Cerebellar nuclear complex (tissue), 1 donor: ENCODE results near the gene DISC1.

Experiments
- DNase-seq, 2 experiments: peaks; one replicate each; lab custom pipeline; 2025; lab: John Stamatoyannopoulos, UW

The DISC1 gene

GRCh38 chr1:231695439-231696255, 69.1 kb downstream of the DISC1 start:
- DNase-seq: no peak

DNA sequence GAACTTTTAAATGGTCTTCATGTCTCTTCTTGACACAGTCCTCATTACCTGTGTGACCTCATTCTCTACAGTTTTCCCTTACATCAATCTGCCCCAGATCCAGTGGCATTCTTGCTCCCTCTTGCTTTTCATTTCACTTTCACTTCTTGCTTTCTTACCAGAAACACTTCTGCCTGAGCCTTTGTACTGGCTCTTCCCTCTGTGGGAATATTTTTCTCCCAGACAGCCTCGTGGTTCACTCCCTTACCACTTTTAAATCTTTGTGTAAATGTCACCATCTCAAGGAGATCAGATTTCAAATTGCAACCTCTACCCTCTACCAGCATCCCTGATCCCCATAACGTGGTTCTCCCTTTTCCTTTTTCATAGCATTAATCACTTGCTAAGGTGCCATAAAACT, 73.2 kb downstream of the DISC1 start:
- no peak for DNase-seq

- no peak for DNase-seq
Measured at GRCh38 chr1:231701306-231701705, 74.7 kb downstream of the DISC1 start.

DNA sequence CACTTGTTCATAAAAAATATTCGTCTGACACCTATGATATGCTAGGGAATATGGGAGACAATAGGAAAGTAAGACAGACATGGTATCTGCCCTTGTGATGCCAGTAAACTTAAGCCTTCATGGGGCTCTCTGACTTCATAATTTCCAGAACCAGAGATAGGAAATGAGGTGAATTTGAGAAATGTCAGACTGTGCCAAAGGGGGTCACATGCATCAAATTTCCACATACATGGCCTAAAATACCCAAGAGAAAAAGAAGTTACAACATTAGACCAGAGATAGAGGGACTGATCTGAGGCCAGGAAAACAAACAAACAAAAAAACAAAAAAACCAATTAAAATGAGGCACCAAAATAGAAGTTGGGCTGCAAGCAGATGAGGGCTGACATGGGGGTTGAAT, 75.7 kb downstream of the DISC1 start:
- no peak for DNase-seq

GRCh38 chr1:231702804-231703203, 76.2 kb downstream of the DISC1 start:
- DNase-seq: no peak

DNA sequence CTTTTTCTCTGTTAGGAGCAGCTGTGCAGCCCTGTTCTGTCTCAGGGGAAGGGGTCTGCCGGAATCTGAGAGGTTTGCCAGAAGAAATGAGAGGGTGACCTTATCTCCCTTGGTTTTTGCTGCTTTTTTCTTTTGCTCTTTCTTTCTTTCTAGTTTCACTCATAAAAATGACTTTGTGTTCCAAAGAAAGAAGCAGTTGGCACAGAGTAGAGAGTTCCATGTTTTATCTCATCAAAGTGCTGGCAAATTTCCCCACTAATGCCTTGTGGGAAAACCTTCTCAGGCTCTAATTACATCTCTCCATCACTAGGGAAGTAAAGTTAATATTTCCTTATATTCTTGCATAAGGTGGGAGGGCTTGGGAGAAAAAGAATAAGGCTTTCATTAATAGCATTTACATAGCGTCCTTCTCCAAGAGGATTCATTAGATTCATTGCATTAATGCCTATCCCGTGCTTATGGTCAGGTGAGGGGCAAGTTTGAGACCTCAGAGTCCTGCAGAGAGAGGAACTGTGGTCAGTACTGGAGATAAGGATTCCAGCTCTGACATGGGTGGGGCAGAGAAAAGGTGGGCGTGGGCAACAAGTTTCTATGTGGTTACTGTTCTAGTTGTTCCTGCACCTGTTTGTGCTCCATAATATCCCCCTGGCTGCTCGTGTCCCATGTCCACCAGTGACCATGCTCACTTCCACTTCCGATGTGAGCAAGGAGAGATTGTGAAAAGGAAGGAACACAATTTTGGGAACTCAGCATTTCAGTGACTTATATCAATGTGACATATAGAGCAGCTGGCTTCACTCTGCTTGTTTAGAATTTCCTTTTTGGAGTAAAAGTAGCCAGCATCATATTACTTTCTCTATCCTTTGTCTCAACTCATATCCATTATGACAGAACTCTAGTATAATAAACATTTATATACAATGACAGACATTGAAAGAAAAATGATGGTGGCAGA, 79.5 kb downstream of the DISC1 start:
- no peak for DNase-seq

GRCh38 chr1:231706934-231707333, 80.3 kb downstream of the DISC1 start:
- no peak for DNase-seq

- DNase-seq: no peak
Measured at GRCh38 chr1:231707407-231707806, 80.8 kb downstream of the DISC1 start.

- DNase-seq: no peak
Measured at GRCh38 chr1:231708394-231708793, 81.8 kb downstream of the DISC1 start.

DNA sequence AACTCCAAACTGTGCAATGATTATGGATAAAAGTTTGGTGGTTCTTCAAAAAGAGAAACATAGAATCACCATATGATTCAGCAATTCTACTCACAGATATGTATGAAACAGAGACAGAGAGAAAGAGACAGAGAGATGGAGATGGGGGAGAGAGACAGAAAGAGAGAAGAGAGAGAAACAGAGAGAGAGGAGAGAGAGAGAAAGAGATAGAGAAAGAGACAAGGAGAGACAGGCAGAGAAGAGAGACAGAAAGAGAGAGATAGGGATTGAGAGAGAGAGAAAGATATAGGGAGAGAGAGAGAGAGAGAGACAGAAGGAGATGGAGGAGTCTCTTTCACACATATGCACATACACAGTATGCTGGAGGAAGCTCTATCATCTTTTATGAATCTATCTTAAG, 87.8 kb downstream of the DISC1 start:
- DNase-seq: no peak

GRCh38 chr1:231715816-231716722, 89.5 kb downstream of the DISC1 start:
- no peak for DNase-seq

DNA sequence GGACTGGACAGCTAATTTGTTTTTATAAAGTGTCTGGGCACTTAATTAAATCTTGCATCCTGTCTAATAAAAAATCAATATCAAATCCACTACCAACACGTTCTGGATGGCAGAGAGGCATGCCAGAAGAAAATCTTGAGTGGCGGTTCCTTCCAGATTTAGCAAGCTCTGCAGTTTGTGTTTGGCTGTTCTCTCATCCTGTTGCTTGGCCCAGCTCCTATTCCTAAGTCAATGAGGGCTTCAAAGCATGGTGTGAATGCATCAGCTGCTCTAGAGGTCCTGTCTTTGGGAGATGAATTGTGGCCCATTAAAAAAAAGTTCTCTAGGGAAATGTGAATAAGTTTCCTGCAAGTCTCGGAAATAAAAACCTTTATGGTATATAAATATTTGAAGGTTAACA, 90.3 kb downstream of the DISC1 start:
- no peak for DNase-seq

GRCh38 chr1:231719485-231720183, 93.0 kb downstream of the DISC1 start:
- no peak for DNase-seq

DNA sequence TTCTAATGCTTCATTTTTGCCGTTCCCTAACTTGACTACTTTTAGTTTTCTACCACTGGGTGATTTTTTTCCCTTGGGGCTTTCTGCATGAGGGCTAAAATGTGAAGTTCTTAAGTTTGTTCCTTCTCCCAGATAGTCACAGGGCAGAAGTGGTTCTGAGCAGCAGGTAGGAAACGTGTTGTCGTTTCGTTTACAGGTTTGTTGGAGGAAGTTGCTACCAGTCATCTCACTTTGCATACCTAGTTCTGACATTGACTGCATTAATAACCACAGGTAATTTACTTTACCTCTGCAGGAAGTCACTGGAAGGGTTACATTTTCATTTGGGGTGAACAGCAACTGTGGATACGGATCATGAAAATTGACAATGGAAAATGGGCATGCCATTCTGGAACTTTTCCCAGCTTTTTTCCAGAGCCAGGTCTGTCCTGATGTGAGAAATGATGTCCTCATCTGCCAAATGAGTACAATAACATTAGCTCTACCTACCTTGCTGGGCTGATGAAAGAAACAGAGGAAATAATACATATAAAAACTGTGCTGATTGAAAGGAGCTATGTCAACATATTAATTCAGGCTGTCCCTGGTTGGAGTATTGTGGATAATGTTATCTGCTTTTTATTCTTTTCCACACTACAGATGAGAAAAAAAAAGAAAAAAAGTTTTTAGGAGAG, 94.2 kb downstream of the DISC1 start:
- no peak for DNase-seq

- DNase-seq: no peak
Measured at GRCh38 chr1:231721436-231721835, 94.8 kb downstream of the DISC1 start.

GRCh38 chr1:231722356-231722755, 95.8 kb downstream of the DISC1 start:
- DNase-seq: no peak

DNA sequence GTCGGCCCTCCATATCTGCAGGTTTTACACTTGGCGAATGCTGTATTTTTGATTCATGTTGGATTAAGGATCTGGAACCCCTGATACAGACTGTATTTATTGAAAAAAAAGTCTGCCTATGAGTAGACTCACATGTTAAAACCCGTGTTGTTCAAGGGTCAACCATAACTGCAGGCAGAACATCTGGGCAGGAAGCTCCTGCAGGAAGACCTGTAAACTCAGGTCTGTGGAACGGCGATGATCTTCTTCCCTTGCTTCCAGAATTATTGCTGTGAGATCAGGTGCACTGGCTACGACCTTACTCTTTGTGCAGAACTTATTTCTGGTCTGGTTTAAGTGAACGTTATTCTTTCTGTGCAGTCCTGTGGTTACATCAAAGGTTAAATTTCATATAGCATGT, 96.6 kb downstream of the DISC1 start:
- DNase-seq: no peak

- no peak for DNase-seq
Measured at GRCh38 chr1:231724041-231724440, 97.5 kb downstream of the DISC1 start.

DNA sequence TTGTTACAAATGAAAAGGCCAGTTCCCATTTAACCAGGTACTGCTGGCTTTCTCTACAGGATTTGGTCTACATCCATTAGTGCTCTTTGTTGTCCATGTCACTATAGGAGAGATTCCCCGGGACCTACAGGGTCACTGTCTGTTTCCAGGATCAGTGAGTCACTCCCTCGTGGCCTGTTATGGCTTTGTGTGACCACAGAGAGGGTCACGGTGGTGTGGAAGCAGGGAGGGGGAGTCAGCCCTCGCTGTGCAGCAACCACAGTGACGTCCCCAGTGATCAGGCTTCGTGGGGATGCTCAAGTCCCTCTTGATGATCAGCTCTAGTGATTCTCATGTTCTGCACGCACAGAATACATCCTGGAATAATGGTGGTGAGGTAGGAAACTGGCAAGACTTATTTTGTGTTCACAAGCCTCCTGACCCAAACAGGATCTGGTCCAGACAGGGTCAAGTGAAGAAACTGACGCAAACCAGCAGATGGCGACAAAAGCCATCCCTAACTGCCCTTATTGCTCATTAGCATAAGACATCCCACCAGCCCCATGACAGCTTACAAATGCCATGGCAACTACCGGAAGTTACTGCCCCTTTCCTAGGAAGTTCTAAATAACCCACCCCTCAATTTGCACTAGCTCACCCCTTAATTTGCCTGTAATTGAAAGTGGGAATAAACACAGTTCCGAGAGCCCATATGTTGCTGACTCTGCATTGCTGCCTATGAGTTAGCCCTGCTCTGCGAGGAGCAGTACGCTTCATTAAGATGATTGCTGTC, 98.5 kb downstream of the DISC1 start:
- no peak for DNase-seq

GRCh38 chr1:231727171-231727570, 100.6 kb downstream of the DISC1 start:
- no peak for DNase-seq
